PC-3 (cell line): ENCODE results near the gene KIR2DL3.

ENCODE experiments used
- EZH2 ChIP-seq: fragments of 300-600 bp; sonication (generic); IDR thresholded peaks from one replicate; pipeline ENCODE4 v1.6.1; 2017; ENCODE audit warnings: antibody characterized with exemption, mild to moderate bottlenecking, low read length; ENCODE audit not compliant: unreplicated experiment
- TF ChIP-seq, protein P1 (sequence below): fragments of 300-600 bp; sonication (generic); conservative IDR thresholded peaks from 2 replicates; pipeline ENCODE4 v1.5.1; 2017; ENCODE audit warnings: antibody characterized with exemption, low read depth, mild to moderate bottlenecking, low read length

DNA sequence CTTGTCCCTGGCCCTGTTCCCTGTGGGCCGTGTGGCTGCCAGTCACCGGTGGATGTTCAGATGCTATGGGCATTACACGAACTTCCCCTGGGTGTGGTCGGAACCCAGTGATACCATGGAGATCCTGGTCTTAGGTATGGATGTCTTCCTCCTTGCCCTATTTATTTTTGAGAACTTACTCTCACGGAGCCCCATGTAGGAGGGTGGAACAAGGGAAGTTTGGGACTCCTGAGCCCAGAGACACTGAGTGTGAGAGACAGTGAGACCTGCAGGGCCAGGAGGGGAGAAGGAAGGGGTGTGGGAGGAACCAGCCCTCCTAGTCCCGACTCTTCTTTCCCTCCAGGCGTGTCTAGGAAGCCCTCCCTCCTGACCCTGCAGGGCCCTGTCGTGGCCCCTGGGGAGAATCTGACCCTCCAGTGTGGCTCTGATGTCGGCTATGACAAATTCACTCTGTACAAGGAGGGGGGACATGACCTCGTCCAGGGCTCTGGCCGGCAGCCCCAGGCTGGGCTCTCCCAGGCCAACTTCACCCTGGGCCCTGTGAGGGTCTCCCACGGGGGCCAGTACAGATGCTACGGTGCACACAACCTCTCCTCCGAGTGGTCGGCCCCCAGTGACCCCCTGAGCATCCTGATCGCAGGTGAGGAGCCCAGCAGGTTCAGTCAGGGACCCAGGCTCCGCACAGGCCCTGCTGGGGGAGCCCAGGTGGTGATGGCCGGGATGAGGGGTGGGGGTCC is 28.9 kb upstream of the KIR2DL3 start:
- TF ChIP-seq, protein P1, sequence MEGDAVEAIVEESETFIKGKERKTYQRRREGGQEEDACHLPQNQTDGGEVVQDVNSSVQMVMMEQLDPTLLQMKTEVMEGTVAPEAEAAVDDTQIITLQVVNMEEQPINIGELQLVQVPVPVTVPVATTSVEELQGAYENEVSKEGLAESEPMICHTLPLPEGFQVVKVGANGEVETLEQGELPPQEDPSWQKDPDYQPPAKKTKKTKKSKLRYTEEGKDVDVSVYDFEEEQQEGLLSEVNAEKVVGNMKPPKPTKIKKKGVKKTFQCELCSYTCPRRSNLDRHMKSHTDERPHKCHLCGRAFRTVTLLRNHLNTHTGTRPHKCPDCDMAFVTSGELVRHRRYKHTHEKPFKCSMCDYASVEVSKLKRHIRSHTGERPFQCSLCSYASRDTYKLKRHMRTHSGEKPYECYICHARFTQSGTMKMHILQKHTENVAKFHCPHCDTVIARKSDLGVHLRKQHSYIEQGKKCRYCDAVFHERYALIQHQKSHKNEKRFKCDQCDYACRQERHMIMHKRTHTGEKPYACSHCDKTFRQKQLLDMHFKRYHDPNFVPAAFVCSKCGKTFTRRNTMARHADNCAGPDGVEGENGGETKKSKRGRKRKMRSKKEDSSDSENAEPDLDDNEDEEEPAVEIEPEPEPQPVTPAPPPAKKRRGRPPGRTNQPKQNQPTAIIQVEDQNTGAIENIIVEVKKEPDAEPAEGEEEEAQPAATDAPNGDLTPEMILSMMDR, result no peak
- TF ChIP-seq EZH2, result no peak
